HG03469 (cell line): ENCODE measurements around the gene MAP4K3.
"Not testable (repeated sequence)": the region's sequence is repeated elsewhere in the genome, so short reads cannot be mapped to it uniquely, and the experiment has no call there.

Experiments
- ATAC-seq: cut with Tn5 transposase; IDR thresholded peaks from one replicate; pipeline ENCODE4 v1.9.1; 2021; ENCODE audit warnings: mild to moderate bottlenecking, moderate library complexity, moderate number of reproducible peaks; ENCODE audit not compliant: unreplicated experiment

The MAP4K3 gene

DNA sequence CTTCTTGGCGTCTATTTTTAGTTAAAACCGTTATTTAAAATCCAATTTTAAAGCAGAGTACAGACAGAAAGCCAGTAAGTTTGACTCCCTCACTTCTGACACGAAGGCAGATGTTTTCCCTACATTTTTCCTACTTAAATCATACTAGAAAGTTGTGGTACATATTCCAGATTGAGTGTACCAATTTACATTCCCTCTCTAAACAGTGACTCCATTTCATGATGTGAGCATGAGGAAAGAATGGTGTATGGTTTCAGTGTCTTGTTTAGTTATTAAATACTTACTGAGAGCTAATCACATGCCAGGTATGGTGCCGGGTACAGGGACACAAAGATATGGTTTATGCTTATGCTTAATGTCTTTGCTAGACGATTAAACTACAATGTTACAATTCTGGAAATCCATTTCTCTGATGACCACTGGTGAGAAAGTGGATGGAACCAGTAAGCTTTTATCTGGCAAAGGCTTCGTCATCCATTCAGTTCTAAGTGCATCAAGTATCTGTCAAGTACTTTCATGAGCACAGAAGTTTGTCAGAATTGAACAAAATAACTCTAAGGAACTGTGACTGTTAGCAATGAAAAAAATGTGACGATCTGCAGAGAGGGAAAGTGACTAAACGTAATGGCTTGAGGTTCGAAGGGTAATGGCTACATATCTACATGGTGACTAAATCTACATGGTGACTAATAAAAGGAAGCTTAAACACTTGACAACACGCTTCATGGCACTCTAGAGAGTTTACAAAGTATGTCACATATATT lies 25.7 kb downstream of the MAP4K3 start:
- ATAC-seq, result no peak

DNA sequence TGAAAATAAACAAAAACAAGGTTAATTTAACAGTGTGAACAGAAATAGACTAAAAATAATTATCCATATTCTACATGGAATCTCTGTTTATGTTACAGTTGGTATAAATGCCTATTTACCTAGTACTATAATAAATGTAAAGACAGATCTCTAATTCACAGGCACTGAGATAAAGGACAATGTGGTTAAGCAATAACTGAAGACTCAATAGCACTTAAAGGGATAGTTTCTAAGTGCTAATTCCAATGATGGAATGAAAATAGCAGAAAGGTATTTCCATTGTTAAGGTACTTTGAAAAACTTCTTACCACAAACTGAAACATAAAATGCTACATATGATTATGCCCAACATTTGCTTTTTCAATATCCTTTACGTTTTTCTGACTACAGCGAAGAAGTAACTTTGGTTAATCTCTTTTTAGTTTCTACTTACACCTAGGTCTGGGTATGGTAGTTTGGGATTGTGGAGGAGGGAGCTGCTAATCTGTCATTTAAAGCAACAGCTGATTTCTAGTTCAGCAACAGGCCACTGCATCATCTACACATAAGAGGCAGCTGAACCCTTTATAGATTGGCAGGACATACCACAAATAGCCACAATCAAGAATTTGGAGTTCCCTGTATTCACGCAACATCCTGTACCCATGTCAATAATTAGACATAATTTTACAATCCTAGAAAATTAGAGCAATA lies 27.2 kb downstream of the MAP4K3 start:
- ATAC-seq, result no peak

DNA sequence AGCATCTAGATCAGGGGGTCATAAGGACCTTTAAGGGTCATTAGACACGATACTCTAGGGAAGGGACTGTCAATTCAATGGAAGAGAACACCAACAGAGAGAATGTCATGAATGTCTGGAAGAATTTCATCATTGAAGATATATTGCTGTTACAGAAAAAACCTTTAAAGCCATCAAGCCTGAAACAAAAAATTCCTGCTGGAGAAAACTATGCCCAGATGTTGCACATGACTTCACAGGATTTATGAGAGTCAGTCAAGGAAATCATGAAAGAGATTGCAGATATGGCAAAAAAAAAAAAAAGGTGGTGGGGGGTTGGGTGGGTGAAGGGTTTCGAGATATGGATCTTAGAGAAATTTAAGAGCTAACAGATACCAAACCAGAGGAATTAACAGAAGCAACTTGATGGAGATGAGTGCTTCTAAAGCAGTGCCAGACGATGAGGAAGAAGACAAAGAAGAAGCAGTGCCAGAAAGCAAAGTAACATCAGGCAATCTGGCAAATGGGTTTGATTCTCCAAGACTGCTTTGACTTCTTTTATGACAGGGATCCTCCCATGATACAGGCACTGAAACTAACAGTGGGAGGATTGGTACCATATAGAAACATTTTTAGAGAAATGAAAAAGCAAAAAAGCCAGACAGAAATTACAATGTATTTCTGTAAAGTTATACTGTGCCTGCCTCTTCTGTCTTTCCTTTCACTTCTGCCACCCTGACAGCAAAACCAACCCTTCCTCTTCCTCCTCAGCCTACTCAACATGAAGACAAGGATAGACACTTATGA lies 28.5 kb downstream of the MAP4K3 start:
- peak; percentile 64 for ATAC-seq

DNA sequence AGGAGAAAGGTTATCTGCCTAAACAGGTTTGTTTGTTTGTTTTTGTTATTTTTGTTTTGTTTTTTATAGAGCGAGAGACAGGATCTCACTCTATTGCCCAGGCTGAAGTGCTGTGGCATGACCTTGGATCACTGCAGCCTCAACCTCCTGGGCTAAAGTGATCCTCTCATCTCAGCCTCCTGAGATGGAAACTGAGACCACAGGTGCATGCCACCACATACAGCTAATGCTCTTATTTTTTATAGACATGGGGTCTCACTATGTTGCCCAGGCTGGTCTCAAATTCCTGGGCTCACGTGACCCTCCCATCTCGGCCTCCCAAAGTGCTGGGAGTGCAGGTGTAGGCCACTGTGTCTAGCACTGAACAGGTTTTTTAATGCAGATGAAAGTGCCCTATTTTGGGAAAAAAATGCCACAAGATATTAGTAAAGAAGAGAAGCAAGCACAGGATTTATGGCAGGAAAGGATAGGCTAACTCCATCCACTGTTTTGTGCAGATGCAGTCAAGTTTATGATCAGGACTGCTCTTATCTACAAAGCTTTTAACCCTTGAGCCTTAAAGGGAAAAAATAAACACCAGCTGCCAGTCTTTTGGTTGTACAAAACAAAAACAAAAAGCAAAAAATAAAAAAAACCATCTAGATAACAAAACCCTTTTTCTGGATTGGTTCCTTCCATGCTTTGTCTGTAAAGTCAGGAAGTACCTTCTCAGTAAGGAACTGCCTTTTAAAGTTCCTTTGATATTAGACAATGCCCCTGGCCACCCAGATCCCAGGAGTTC lies 29.4 kb downstream of the MAP4K3 start:
- no peak for ATAC-seq

DNA sequence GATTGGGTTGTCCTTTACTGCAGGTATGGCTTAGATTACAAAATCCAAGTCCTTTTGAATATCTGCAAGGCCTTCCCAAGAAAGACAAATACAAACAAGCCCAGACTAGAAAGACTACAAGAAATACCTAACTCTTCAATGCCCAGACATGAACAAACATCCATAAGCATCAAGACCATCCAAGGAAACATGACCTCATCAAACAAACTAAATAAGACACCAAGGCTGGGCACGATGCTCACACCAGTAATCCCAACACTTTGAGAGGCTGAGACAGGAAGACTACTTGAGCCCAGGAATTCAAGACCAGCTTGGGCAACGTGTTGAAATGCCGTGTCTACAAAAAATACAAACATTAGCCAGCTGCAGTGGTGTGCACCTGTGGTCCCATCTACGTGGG lies 31.7 kb downstream of the MAP4K3 start:
- ATAC-seq, result no peak

DNA sequence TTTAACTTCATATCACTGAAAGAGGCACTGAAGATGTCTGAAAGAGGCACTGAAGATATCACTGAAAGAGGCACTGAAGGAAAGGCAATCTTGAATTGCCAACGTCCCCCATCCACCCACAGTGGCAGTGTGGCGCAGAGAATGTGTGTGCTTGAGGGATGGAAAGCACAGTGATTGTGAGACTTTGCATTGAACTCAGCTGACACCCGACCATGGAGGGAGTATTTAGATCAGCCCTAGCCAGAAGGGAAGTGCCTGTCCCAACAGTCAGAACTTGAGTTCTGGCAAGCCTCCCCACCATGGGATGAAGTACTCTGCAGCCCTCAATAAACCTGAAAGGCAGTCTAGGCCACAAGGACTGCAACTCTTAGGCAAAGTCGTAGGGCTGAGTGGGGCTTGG lies 33.8 kb downstream of the MAP4K3 start:
- no peak for ATAC-seq

DNA sequence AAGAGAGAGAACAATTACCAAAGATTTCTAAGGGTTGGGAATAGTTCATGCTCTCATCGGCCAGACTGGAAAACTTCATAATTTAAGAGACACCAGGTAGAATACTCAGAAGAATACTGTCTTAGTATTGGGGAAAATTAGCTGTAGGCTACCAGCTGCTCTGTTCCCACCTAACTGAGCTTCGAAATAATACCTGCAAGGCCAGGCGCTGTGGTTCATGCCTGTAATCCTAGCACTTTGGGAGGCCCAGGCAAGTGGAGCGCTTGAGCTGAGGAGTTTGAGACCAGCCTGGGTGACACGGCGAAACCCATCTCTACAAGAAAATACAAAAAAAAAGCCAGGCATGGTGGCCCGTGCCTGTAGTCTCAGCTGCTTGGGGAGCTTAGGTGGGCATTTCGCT lies 35.8 kb downstream of the MAP4K3 start:
- no peak for ATAC-seq

DNA sequence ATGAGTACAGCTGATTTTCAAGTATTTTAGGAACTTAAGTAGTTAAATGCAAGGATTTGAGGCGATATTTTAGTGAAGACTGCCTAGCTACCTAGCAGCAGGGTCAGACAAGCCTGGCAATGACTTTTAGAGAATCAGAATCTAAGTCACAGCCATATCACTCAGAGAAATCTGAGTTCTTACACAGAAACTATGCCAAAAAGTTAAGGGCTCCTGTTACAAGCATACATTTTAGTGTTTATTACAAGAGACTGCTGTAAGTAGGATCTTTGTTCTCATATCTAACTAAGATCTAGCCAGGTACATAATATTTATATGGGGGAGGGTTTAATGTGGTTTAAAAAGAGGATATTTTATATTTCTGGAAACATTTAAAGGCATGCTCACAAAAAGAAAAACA lies 37.5 kb downstream of the MAP4K3 start:
- no peak for ATAC-seq

DNA sequence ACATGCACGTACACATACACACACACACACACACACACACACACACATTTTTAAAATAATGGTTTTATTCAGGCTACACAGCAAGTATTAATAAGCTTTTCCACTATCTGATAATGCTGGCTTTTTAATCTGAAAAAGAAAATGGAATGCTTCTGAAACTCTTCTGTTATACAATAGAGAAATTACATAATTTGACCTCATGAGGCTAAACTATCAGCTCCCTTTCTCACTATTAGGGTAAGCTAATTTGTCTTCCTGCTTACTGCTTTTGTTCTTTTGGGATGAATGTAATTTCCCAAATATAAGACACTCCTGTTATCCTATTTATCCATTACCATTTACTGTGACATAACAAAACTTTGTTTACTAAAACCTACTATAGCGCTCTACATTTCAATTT lies 41.8 kb downstream of the MAP4K3 start:
- no peak for ATAC-seq

DNA sequence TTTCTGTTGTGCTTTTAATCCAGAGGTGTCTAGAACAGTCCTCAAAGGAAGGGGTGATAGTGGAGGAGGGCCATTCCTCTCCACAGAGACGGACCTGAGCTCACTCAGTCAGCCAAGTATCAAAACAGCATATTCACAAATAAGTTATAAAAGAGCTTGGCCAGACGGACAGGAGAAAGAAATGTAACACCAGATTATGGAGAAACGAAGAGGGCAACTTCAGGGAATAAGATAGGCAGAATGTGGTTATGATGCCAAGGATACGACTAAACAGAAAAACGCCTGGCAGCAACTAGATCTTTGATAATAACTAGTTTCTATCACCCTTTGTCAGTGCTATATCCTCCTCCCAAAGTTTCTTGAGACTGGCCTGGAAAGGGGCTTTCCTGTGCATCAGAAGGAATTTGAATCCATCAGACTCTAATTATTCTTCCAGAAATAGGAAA lies 42.5 kb downstream of the MAP4K3 start:
- no peak for ATAC-seq

DNA sequence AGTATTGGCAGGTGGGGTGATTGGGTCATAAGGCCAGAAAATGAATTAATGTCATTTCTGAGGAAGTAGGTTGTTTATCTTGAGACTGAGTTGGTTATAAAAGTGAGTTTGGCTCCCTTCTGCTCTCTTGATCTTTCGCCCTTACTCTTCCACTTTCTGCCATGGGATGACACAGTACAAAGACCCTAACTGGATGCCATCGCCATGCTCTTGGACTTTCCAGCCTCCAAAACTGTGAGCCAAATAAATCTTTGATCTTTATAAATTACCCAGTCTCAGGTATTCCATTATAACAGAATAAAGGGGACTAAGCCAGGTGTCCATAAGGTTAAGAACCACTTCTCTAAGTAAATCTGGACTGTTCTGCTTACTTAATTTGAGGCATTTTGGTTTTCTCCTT lies 44.4 kb downstream of the MAP4K3 start:
- ATAC-seq, result no peak

DNA sequence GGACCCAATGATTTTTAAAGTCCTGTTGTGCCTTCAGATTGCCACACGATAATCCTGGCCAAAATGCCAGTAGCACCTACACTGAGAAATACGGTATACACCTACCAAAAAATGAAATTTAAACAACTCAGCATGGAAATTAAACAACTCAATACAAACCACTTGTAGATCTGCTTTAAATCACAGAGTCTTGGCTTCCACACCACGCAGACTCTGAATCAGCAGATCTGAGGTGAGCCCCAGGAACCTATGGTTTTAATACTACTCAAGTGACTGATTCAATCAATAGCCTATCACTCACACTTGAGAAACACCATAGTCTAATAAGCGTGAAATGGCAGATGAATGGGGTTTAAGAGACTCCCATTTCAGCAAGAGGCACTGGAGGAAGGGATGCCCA lies 46.9 kb downstream of the MAP4K3 start:
- ATAC-seq, result no peak

DNA sequence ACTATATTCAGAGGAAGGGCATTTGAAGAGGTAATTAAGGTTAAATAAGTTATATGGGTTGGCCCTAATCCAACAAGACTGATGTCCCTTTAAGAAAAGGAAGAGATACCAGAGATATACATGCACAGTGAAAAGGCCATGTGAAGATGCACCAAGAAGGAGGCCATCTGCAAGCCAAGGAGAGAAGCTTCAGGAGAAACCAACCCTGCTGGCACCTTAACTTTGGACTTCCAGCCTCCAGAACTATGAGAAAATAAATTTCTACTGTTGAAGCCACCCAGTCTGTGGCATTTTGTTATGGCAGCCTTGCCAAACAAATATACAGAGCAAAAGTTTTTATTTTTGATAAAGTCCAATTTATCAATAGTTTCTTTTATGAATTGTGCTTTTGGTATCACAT lies 51.0 kb downstream of the MAP4K3 start:
- ATAC-seq, result no peak

DNA sequence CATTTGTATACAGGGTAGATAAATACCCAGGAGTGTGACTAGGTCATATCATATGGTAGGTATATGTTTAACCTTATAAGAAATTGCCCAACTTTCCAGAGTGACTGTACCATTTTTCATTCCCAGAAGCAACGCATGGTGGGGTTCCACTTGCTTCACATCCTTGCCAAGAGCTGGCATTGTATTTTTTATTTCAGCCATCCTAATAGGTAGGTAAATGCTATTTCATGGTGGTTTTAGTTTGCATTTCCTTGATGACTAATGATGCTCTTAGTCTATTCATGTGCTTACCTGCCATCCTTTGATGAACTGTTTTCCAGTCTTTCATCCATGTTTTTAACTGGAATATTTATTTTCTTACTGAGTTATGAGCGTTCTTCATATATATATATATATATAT lies 51.9 kb downstream of the MAP4K3 start:
- no peak for ATAC-seq

DNA sequence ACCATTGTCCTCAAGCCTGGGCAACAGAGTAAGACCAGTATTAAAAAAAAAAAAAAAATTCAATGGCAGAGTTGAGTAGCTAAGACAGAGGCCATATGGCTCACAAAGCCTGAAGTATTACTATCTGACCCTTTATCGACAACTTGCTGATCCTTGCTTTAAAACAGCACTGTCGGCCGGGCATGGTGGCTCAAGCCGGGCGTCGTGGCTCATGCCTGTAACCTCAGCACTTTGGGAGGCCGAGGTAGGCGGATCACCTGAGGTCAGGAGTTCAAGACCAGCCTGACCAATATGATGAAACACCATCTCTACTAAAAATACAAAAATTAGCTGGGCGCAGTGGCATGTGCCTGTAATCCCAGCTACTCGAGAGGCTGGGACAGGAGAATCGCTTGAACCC lies 53.0 kb downstream of the MAP4K3 start:
- not testable (repeated sequence) for ATAC-seq

DNA sequence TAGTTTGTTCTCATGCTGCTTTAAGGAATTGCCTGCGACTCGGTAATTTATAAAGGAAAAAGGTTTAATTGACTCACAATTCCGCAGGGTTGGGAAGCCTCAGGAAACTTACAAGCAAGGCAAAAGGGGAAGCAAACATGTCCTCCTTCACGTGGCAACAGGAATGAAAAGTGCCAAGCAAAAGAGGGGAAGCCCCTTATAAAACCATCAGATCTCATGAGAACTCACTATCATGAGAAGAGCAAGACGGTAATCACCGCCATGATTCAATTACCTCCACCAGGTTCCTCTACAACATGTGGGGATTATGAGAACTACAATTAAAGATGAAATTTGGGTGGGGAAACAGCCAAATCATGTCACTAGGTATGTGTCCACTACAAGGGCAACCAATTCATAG lies 53.9 kb downstream of the MAP4K3 start:
- no peak for ATAC-seq

DNA sequence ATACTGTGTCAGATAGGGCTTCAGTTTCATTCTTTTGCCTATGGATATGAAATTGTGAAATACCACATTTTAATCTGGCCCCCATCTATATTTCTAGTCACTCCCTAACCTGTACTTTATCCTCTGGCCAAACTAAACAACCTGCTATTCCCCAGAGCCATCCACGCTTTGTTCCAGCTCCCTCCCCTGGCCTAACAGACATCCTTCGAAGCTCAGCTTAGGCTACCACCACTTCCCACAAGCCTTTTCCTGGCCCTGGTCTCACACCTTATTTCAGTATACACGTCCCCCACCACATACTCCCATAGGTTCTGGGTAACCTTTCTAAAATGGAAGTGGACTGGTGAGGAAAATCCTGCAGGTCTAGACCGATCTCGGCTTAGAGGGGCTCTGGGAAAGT lies 55.4 kb downstream of the MAP4K3 start:
- no peak for ATAC-seq

DNA sequence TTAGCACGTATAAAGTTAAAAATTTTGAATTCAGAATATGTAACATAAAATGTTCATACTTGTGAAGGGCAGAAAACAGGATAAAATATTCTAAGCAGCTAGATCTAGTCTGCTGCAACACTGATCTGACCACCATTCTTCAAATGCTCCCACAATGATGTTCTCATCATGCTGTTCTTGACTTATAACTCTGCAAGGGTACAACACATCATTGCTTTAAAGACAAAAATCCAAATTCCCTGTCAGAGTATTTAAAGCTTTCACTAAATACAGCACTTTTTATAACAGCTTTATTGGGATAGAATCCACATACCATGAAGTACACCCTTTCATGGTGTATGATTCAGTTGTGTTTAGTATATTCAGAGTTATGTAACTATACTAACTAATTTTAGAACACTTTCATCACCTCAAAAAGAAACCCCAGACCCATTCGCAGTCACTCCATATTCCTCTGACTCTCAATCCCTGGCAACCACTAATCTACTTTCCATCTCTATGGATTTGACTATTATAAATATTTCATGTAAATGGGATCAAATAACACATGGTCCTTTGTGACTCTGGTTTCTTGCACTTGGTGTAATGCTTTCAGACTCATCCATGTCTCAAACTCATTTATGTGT lies 56.4 kb downstream of the MAP4K3 start:
- no peak for ATAC-seq

DNA sequence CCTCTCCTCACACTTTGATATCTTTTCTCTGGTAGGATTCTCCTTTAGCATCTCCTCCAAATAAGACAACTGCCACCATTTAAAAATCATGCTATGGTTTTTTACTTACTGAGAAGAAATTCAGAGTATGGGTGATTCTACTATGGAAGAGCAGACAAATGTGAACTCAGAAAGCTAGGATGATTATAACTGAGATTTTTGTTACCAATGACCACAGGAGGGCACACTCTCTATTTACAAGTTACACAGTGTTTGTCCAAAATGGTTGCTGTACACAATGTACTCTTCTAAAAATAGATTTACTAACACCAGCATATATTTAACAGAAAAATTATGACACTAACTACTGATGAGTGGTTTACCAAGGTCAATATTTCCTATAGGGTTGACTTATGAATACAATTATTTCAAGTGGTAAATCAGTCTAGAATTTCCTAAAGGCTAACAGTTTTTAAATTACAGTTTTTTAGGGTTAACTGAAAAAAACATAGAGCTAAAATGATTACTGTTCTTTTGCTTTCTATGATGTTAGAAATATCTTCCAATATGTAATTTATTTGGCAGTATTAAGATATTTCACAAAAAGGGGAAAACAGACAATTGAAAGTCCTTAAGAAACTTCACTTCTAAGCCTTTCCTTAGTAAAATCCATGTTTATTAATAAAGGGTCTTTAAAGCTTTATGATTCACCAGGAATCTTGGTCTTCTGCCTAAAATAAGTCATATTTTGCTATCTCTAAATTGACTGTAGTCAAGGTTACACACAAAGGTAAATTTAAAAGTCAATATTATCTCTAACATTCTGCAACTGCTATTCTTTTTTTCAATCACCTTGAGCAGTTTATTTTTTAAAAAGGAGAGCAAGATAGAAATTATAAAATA lies 57.2 kb downstream of the MAP4K3 start:
- ATAC-seq, result peak; percentile 55

DNA sequence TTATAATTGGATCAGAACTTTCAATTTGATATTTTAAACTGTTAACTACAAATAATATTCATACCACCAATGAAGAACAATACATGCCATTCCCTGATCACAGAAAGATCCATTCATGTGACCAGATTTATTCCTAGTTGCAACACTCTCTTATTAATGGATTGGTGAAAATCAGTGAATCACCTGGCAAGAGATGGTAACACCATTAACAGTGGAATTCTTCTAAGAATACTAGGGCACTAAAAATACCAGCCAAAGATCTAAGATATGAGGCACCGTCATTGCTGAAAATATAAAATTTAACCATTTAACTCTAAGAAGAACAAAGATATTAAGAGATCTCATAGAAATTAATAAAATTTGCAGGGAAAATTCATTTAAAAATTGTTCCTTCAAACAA lies 58.1 kb downstream of the MAP4K3 start:
- ATAC-seq, result no peak
